GM12872 (cell line): ENCODE results near the gene SNAPC4.

Source experiments
- CTCF ChIP-seq: IDR thresholded peaks from 3 replicates; pipeline ENCODE4 v1.5.1; 2011; ENCODE audit warnings: low read depth, mild to moderate bottlenecking, low read length, moderate library complexity; ENCODE audit not compliant: insufficient read depth

SNAPC4 gene

DNA sequence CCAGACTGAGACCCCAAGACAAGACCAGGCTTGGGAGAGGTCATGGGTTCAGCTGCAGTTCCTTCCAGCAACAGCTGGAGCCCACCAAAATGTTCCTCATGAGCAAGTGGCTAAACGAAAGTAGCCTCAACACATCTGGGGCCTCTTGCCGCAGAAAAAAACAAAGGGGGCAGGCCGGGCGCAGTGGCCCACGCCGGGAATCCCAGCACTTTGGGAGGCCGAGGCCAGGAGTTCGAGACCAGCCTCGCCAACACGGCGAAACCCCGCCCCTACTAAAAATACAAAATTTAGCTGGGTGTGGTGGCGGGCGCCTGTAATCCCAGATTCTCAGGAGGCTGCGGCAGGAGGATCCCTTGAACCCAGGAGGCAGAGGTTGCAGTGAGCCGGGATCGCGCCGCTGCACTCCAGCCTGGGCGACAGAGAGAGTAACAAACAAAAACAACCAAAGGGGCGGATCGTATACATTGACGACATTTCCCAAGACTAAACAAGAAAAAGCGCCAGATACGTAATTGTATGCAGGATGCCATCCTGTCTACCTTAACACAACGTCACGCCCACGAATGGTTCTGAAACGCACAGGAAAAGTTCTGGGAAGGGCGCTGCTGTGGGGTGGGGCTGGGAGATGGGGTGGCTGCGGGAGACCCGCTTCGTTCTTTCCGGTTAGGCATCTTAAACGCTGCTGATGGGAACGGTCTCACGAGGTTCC, 38.0 kb upstream of the SNAPC4 start:
- TF ChIP-seq CTCF: no peak

DNA sequence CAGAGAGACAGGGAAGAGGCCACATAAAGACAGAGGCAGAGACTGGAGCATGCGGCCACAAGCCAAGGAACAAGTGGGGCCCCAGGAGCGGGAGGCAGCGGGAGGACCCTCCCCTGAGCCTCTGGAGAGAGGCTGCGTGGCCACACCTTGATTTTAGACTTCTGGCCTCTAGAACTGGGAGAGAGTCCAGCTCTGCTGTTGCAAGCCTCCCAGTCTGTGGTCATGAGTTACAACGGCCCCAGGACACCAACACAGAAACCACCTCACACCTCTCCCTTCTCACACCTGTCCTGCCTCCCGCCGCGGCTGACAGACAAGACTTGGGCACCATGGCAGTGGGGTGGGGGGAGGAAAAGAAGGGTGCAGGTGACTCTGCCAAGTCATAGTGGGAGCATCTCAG, 37.5 kb upstream of the SNAPC4 start:
- no peak for TF ChIP-seq CTCF

- no peak for TF ChIP-seq CTCF
Observed at GRCh38 chr9:136436055-136436634, 36.2 kb upstream of the SNAPC4 start.

DNA sequence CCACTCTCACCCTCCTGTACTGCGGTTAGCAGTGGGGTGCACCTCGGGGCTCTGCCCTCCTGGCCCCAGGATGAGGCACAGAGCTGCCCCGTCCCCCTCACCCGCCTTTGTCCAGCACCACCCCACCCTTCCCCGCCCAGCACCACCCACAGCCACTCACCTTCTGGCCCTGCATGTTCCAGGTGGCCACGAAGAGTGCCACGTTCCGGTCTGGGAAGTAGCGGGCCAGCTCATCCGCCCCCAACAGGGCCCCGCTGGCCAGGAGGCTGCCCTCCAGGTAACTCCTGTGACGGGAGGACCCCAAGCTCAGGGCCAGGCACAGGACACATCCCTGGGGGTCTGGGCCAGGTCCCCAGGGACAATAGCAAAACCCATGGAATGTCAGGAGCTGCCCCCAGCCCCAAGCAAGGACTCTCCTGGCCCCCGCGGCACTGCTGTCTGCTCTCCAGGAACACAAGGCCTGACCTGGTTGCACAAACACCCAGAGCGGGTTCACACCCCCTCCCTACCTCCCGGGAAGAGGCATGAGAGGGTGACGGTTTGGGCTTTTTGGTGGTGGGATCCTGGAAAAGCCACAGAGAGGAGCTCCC, 34.7 kb upstream of the SNAPC4 start:
- no peak for TF ChIP-seq CTCF

DNA sequence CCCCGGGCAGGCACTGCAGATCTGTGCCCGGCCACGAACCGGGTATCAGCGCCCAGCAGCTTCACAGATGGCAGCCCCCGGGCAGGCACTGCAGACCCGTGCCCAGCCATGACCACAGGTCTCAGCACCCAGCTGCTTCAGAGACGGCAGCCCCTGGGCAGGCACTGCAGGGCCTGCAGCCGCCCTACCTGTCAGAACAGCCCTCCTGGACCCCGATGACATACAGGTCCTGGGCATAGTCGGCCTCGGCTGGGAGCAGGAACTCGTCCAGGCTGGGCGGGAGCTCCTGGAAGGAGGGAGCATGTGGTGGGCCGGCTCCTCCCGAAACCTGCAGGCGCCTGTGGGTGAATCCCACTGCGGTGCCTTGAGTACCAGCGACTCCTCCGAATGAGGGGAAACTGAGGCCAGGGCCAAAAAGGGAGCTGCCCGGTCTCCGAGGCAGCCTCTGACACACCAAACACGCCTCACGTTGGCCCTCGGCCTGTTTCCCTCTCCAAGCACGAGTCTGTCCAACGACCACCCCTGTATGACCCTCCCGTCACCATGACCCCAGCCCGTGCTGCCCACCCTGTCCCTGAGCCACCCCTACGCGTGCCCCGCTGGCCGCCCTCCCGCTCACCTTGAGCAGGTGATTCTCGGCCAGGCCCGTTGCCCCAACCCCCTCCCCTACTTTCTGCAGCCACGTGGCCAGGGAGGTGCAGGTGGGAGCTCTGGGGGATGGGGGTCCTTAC, 34.0 kb upstream of the SNAPC4 start:
- no peak for TF ChIP-seq CTCF

GRCh38 chr9:136433043-136433715, 33.2 kb upstream of the SNAPC4 start:
- no peak for TF ChIP-seq CTCF

GRCh38 chr9:136432591-136432990, 32.6 kb upstream of the SNAPC4 start:
- TF ChIP-seq CTCF: no peak
